HCT116 (cell line): ENCODE results near the gene IFITM1. TPM values are rescaled to one million over a fixed set of nuclear protein-coding genes. Genes with fewer than 3 reads are reported as not detected.

Experiments used
- ATAC-seq: fragments of 200-7000 bp; cut with Tn5 transposase; 2 replicates; pipeline ENCODE4 v1.9.1; 2020; ENCODE audit warnings: mild to moderate bottlenecking, moderate library complexity
- BruUV-seq: library from RNA; stranded (reverse); fragments of 400-500 nt; replicated peaks from 2 replicates; lab custom pipeline; 2021; lab: Mats Ljungman, UMichigan
- CTCF ChIA-PET: fragments of 300-600 bp; sonication (Branson Sonifier 250); formaldehyde crosslinking; loops from one replicate; lab custom pipeline; 2021; ENCODE audit warnings: antibody characterized with exemption; lab: Charles Lee
- POLR2A ChIA-PET: fragments of 300-600, 350-600 bp; sonication (Branson Sonifier 250); formaldehyde crosslinking; loops from one replicate; lab custom pipeline; 2021; ENCODE audit warnings: antibody characterized with exemption; lab: Charles Lee
- RAD21 ChIA-PET, 2 experiments: fragments of 300-600 bp; sonication (Branson Sonifier 250); formaldehyde crosslinking; loops; one replicate each; lab custom pipeline; 2023; ENCODE audit warnings: low total read pairs in 2 of 2; ENCODE audit not compliant: uncharacterized antibody in 2 of 2, unreplicated experiment in 2 of 2, low non-redundant PET in 1 of 2; lab: Charles Lee
- DNase-seq: peaks from one replicate; pipeline ENCODE4 v3.0.0-alpha.2; 2010; ENCODE audit warnings: low read depth, low spot score
- H2AFZ ChIP-seq: fragments of 200-600 bp; shearing (Covaris generic), sonication (generic); 2 replicates; pipeline ENCODE4 v1.6.1; 2017; ENCODE audit warnings: low read depth, mixed run types, mixed read lengths, antibody characterized with exemption, low read length; ENCODE audit not compliant: poor library complexity, severe bottlenecking
- H3K27ac ChIP-seq: 2 replicates; pipeline ENCODE4 v1.5.1; 2012; ENCODE audit warnings: low read depth, low read length
- H3K27me3 ChIP-seq: fragments of 200-600 bp; sonication (generic); 2 replicates; pipeline ENCODE4 v1.6.1; 2016; ENCODE audit warnings: mixed run types, low read length, mixed read lengths; ENCODE audit not compliant: insufficient read depth
- H3K36me3 ChIP-seq, 2 experiments: fragments of 200-500 bp in 1 of 2; fragments of 200-600 bp in 1 of 2; sonication (Bioruptor generic) in 1 of 2; sonication (generic) in 1 of 2; 2 replicates each; pipeline versions ENCODE4 v1.5.1 to v1.6.1; 2014 to 2016; ENCODE audit warnings: low read length in 2 of 2, inconsistent platforms in 1 of 2, mixed read lengths in 1 of 2, mixed run types in 1 of 2; ENCODE audit not compliant: insufficient read depth in 2 of 2, control insufficient read depth in 1 of 2
- H3K4me1 ChIP-seq, 2 experiments: fragments of 200-600 bp in 1 of 2; sonication (generic) in 1 of 2; 2 replicates each; pipeline versions ENCODE4 v1.5.1 to v1.6.1; 2012 to 2017; ENCODE audit warnings: low read length in 2 of 2, inconsistent platforms in 1 of 2, mild to moderate bottlenecking in 1 of 2, mixed read lengths in 1 of 2, mixed run types in 1 of 2, moderate library complexity in 1 of 2; ENCODE audit not compliant: insufficient read depth in 2 of 2, control insufficient read depth in 1 of 2
- H3K4me2 ChIP-seq: fragments of 200-600 bp; sonication (generic); 2 replicates; pipeline ENCODE4 v1.6.1; 2017; ENCODE audit warnings: mixed run types, low read length, mixed read lengths
- H3K4me3 ChIP-seq, 2 experiments: fragments of 200-600 bp in 1 of 2; sonication (generic) in 1 of 2; replicated peaks in 1 of 2; 2 replicates each; pipeline ENCODE4 v1.5.1; 2011 to 2016; ENCODE audit warnings: low read length in 2 of 2, control low read depth in 1 of 2, low read depth in 1 of 2, mild to moderate bottlenecking in 1 of 2, mixed read lengths in 1 of 2, mixed run types in 1 of 2
- H3K79me2 ChIP-seq: fragments of 200-600 bp; sonication (generic); 2 replicates; pipeline ENCODE4 v1.6.1; 2017; ENCODE audit warnings: mild to moderate bottlenecking, mixed run types, low read length, moderate library complexity, mixed read lengths; ENCODE audit not compliant: insufficient read depth
- H3K9ac ChIP-seq: fragments of 200-600 bp; sonication (generic); 2 replicates; pipeline ENCODE4 v1.6.1; 2016; ENCODE audit warnings: low read length, mixed read lengths
- H3K9me2 ChIP-seq: fragments of 200-600 bp; sonication (generic), shearing (Covaris generic); 2 replicates; pipeline ENCODE4 v1.6.1; 2017; ENCODE audit warnings: mixed run types, mild to moderate bottlenecking, moderate library complexity; ENCODE audit not compliant: insufficient read depth
- H3K9me3 ChIP-seq, 2 experiments: fragments of 200-500 bp in 1 of 2; fragments of 200-600 bp in 1 of 2; sonication (Bioruptor generic) in 1 of 2; sonication (generic) in 1 of 2; 2 replicates each; pipeline ENCODE4 v1.6.1; 2014 to 2017; ENCODE audit warnings: low read length in 2 of 2, mixed read lengths in 2 of 2, inconsistent platforms in 1 of 2, low read depth in 1 of 2, mild to moderate bottlenecking in 1 of 2, mixed run types in 1 of 2, moderate library complexity in 1 of 2; ENCODE audit not compliant: control insufficient read depth in 1 of 2, insufficient read depth in 1 of 2
- H4K20me1 ChIP-seq: fragments of 200-600 bp; sonication (generic), shearing (Covaris generic); 2 replicates; pipeline ENCODE4 v1.6.1; 2017; ENCODE audit warnings: mixed run types, mild to moderate bottlenecking, moderate library complexity; ENCODE audit not compliant: insufficient read depth
- CBX3 ChIP-seq: IDR thresholded peaks from 2 replicates; pipeline ENCODE4 v1.6.1; 2012; ENCODE audit warnings: low read depth
- ELF1 ChIP-seq: IDR thresholded peaks from 2 replicates; pipeline ENCODE4 v1.6.1; 2012; ENCODE audit warnings: low read depth, borderline replicate concordance
- EZH2 ChIP-seq: fragments of 200-600 bp; sonication (generic); IDR thresholded peaks from 2 replicates; pipeline ENCODE4 v1.6.1; 2017; ENCODE audit warnings: antibody characterized with exemption, mixed run types
- FOSL1 ChIP-seq: IDR thresholded peaks from 2 replicates; pipeline ENCODE4 v1.6.1; 2012; ENCODE audit warnings: low read depth
- JUND ChIP-seq: IDR thresholded peaks from 2 replicates; pipeline ENCODE4 v1.6.1; 2012
- RAD21 ChIP-seq: IDR thresholded peaks from 2 replicates; pipeline ENCODE4 v1.6.1; 2012; ENCODE audit warnings: low read depth, mild to moderate bottlenecking
- SP1 ChIP-seq: IDR thresholded peaks from 2 replicates; pipeline ENCODE4 v1.6.1; 2012; ENCODE audit warnings: low read depth
- SRF ChIP-seq: IDR thresholded peaks from 2 replicates; pipeline ENCODE4 v1.6.1; 2012; ENCODE audit warnings: low read depth
- ZBTB33 ChIP-seq: IDR thresholded peaks from 2 replicates; pipeline ENCODE4 v1.6.1; 2011; ENCODE audit warnings: mild to moderate bottlenecking, low read length, moderate library complexity; ENCODE audit not compliant: insufficient replicate concordance; ENCODE audit errors: extremely low read depth
- intact Hi-C: fragments of 100-400 bp; cut with micrococcal nuclease; formaldehyde crosslinking; loops from 2 replicates; pipeline ENCODE4 v1.10.0; 2022
- total RNA-seq: library from RNA; stranded (reverse); gene quantifications from one replicate; pipeline ENCODE4 v1.2.1, GENCODE V29; 2021; ENCODE audit not compliant: unreplicated experiment
- TF ChIP-seq, protein P1 (sequence below): IDR thresholded peaks from 2 replicates; pipeline ENCODE4 v1.6.1; 2012; ENCODE audit warnings: low read depth
- TF ChIP-seq, protein P2 (sequence below): IDR thresholded peaks from 2 replicates; pipeline ENCODE4 v1.6.1; 2012

Gene IFITM1
- total RNA-seq, 1 experiment from 2014 or later, result 6.1 TPM

DNA sequence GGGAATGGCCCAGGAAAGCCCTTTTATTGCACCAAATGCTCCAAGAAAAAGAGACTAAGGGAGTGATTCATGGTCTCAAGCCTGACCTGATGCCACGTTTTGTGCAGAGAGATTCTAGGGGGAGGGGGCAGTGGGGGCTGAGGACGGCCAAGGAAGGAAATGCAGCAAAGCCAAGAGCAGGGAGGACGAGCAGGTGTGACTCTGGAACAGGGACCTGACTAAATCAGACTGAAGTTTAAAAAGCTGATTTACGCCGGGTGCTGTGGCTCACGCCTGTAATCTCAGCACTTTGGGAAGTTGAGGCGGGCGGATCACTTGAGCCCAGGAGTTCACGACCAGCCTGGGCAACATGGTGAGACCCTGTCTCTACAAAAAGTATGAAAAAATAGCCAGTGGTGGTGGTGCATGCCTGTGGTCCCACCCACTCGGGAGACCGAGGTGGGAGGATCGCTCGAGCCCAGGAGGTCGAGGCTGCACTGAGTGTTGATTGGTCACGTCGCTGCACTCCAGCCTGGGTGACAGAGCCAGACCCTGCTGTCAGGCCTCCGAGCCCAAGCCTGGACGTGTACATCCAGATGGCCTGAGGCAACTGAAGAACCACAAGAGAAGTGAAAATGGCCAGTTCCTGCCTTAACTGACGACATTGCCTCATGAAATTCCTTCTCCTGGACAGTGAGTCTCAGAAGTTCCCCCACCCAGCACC lies 17.7 kb downstream of the IFITM1 start (continued):
- TF ChIP-seq, protein P1, sequence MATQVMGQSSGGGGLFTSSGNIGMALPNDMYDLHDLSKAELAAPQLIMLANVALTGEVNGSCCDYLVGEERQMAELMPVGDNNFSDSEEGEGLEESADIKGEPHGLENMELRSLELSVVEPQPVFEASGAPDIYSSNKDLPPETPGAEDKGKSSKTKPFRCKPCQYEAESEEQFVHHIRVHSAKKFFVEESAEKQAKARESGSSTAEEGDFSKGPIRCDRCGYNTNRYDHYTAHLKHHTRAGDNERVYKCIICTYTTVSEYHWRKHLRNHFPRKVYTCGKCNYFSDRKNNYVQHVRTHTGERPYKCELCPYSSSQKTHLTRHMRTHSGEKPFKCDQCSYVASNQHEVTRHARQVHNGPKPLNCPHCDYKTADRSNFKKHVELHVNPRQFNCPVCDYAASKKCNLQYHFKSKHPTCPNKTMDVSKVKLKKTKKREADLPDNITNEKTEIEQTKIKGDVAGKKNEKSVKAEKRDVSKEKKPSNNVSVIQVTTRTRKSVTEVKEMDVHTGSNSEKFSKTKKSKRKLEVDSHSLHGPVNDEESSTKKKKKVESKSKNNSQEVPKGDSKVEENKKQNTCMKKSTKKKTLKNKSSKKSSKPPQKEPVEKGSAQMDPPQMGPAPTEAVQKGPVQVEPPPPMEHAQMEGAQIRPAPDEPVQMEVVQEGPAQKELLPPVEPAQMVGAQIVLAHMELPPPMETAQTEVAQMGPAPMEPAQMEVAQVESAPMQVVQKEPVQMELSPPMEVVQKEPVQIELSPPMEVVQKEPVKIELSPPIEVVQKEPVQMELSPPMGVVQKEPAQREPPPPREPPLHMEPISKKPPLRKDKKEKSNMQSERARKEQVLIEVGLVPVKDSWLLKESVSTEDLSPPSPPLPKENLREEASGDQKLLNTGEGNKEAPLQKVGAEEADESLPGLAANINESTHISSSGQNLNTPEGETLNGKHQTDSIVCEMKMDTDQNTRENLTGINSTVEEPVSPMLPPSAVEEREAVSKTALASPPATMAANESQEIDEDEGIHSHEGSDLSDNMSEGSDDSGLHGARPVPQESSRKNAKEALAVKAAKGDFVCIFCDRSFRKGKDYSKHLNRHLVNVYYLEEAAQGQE, result no peak
- TF ChIP-seq JUND, result no peak
- no peak for TF ChIP-seq ELF1
- TF ChIP-seq, all 23 proteins: peak for 0

DNA sequence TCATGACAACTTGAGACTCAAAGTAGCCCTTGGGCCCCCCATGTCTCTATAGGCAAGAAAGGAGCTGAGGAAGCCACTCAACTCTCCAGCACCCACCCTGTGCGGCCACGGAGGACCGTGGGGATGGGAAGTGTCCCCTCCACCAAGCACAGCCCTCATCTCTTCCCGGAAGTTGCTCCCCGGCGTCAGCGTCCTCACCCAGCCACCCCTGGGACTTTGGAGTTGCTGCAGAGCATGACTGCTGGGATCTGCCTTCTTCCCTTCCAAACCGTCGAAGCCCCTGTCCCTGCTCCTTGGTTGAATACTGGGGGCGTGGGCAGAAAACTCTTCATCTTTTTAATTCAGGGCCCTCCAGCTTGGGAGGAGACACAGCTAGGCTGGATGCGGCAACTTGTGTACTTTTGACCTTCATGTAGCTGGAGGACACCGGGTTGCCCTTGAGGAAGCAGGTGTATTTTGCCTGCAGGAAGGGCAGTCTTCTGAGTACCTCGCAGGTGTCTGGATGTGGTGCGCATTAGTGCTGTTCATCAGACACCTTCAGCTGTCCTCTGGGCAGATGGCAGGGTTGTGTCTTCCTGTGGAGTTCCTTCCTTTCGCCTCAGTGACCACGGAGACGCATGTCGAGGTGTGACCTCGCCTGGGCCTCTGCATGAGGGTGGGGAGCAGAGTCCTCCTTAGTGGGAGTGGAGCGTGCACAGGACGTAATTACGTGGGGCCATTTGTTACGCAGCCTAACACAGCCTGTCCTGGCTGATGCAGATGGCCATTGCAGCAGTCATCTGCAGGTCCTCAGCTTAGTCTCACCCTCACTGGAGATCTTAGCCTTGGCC lies 19.0 kb downstream of the IFITM1 start:
- BruUV-seq, result no TSS peak

More for the DNA sequence above, 19.0 kb downstream of the IFITM1 start:
- POLR2A ChIA-PET, result no interaction called here
- H3K27me3 ChIP-seq, result no peaks in the 10 kb centered on the region
- H3K4me2 ChIP-seq, result no peak overlapping the region
- H3K4me3 ChIP-seq, result no peak overlapping the region
- H3K27ac ChIP-seq, result no peak overlapping the region
- intact Hi-C loops, result no loop called here
- CTCF ChIA-PET, result no interaction called here
- ATAC-seq (no peak), DNase-seq (no peak)
- peaks cover 0 to 7% of the 10 kb centered on the region in 2 experiments; a peak in 2 of 4 replicates for H3K4me1 ChIP-seq
- no peak overlapping the region for H2AFZ ChIP-seq
- TF ChIP-seq EZH2 (no peak), FOSL1 (no peak), SRF (no peak), ZBTB33 (no peak), RAD21 (no peak), SP1 (no peak), CBX3 (no peak), ELF1 (no peak)
- TF ChIP-seq, protein P2, sequence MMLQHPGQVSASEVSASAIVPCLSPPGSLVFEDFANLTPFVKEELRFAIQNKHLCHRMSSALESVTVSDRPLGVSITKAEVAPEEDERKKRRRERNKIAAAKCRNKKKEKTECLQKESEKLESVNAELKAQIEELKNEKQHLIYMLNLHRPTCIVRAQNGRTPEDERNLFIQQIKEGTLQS, result no peak
- TF ChIP-seq, protein P1, result no peak
- H4K20me1 ChIP-seq, result no peaks in the 10 kb centered on the region
- H3K79me2 ChIP-seq, result no peaks in the 10 kb centered on the region
- no peaks in the 10 kb centered on the region; a peak in 1 of 4 replicates for H3K9me3 ChIP-seq
- RAD21 ChIA-PET, result no interaction called here
- no peak overlapping the region for H3K9ac ChIP-seq
- no peaks in the 10 kb centered on the region for H3K36me3 ChIP-seq
- H3K9me2 ChIP-seq, result no peaks in the 10 kb centered on the region
